Left kidney (tissue), 2 donors: Measurements from ENCODE around the gene STK10. TPM values are rescaled to one million over a fixed set of nuclear protein-coding genes. Genes with fewer than 3 reads are reported as not detected.
"Not testable (repeated sequence)": the region's sequence is repeated elsewhere in the genome, so short reads cannot be mapped to it uniquely, and the experiment has no call there.

Experiments used
- DNase-seq: peaks from one replicate; pipeline ENCODE4 v3.0.0-alpha.2; 2013
- polyA plus RNA-seq: library from polyadenylated mRNA; unstranded; fragments of 120-200 nt; gene quantifications from one replicate; pipeline ENCODE4 v1.2.1, GENCODE V29; 2013; ENCODE audit not compliant: insufficient read length

The STK10 gene
- polyA plus RNA-seq, 1 donor: 16.5 TPM

DNA sequence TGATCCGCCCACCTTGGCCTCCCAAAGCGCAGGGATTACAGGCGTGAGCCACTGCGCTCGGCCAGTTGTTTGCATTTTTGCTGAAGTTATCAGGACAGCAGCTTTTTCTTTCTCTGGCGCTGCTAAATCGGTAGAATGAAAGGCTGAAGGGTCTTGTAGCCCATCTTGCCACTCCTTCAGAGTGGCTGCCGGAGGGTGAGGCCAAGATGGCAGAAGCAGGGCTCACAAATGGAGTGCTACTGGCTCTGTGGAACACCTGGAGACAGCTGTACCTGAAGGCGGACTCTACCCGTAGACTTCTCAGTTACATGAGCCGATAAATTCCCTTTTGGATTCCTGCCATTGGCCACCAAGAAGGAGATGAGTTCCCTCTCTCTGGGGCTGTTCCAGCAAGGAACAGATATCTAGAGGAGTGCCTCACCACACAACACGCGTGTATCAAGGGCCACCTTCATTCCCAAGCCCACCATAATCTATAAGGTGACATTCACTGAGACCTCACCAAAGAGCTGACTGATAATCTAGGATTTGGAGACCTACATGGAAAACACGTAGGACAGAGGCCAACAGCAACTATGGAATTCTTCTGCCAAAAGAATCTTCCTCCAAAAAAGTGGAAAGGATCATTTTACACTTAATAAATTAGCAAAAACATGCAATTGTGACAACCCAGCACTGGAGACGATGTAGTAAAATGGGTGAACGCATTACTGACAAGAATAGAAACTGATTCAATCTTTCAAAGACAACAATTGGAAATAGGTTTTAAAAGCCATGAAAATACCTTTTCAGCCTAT lies 21.8 kb downstream of the STK10 start:
- no peak for DNase-seq

DNA sequence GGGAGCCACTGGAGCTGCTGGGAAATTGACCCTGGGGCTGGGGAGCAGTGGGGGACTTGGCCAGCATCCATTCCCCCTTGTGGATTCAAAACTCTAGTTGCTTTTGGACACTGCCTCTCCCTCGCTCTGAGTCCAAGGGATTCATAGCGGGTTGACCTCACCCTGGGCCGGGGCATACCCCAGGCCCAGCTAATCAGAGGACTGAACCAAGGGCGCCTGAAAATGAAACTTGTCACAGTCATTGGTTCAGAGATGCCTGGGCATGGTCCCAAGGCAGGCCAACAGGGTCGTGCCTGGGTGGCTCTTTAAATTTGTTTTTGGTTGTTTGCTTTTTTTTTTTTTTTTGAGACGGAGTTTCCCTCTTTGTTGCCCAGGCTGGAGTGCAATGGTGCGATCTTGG lies 22.6 kb downstream of the STK10 start:
- no peak for DNase-seq

DNA sequence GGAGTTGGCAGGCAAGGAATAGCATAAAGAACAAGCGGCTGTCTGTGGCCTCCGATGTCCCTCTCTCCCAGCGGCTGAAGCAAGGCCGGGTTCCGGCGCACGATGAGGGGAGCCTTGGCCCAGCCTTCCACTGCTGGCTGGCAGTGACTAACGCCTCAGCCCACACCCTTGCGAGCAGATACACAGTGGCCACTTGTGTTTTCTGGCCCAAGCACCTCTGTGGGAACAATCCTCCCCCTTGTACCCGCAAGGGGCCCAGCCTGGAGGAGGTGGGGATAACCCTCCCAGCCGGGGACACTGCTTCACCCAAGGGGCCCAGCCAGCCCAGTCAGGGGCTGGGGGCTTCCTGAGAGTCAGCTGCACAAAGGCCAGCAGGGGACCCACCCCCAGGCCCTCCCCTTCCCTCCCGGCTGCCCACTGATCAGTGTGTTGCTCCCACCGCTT lies 23.2 kb downstream of the STK10 start:
- no peak for DNase-seq

DNA sequence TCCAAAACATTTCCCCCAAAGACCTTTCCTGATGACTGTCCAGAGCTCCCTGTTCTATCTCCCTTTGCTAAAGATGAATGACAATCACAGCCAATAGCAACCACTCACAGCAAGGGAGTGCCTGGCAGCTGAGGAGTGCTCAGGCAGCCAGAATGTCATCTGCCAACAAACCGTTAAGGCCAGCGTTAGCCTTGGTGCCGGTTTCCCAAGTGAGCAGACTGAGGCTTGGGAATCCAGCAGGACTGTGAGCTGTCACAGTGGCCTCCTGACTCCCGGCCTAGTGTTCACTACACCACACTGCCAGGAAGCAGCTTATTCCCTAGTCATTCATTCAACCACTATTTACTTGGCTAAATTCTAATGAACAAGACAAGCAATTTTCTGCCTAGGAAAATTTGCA lies 24.7 kb downstream of the STK10 start:
- no peak for DNase-seq

DNA sequence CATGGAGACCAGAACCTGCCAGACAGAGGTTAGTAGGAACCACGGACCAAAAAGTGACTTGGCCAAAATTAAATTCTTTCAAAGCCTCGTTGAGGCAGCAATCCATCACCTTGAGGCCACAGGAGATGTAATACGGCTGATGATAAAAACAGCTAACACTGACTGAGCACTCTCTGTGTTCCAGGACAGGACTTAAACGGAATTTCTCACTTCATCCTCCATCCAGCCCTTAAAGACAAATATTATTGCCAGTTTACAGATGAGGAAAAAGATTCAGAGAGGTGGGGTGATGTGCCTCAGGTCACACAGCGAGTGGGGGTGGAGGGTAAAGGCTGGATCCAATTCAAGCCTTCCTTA lies 25.1 kb downstream of the STK10 start:
- no peak for DNase-seq

DNA sequence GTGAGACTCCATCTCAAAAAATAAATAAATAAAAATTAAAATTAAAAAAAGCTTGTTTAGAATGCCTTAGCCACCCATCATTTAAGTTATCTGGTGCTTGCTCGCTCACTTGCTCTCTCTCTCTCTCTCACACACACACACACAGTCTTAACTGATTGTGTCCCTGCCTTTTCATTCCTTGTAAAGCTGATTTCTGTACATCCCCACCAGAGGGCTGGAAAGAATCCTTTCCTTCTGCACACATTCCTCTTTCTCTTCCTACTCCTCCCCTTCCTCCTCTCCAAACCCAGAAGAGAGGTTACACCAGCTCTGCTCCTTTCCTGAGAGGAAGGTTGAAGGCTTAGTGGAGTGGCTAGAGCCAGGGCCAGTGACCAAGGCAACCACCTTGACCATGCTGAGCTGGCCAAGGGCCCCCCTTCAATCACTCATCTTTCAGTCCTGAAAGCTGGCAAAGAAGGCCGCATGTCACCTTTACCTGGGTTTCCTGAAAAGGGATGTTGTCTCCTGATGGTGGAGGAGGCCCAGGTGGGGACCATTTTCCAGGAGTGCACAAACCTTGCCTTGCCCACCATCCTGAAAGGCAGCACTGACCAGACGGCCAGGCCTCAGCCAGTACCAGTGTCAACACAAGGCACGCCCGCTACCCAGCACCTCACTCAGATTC lies 25.6 kb downstream of the STK10 start:
- DNase-seq: no peak

DNA sequence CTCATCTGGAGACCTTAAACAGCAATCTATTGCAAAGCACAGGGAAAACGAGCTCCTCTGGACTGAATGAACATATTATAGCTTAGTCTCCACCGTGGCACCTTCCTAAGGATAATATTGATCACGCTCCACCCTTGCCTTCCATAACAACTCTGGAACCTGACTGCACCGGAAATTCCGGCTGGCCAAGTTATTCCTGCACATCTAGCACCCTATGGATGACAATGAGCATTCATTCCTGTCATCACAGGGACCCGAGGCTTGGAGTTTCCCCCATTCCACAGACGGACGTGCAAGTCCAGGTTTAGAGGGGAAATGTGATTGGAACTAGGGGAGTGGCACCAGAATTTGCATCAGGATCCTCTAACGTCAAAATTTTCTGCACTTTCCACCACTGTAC lies 27.5 kb downstream of the STK10 start:
- no peak for DNase-seq

DNA sequence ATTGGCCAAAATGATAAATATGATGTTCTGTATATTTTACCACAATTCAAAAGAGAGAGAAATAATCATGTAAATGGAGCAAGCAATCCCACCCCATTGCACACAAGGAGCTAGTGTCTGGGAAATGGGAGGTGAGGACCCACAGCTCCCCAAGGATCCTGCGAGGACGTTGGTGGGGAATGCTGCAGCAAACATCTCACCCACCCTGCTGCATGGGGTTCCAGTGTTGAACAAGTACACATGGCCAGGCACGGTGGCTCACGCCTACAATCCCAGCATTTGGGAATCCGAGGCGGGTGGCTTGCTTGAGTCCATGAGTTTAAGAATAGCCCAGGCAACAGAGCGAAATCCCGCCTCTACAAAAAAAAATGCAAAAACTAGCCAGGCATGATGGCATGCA lies 29.0 kb downstream of the STK10 start:
- no peak for DNase-seq

DNA sequence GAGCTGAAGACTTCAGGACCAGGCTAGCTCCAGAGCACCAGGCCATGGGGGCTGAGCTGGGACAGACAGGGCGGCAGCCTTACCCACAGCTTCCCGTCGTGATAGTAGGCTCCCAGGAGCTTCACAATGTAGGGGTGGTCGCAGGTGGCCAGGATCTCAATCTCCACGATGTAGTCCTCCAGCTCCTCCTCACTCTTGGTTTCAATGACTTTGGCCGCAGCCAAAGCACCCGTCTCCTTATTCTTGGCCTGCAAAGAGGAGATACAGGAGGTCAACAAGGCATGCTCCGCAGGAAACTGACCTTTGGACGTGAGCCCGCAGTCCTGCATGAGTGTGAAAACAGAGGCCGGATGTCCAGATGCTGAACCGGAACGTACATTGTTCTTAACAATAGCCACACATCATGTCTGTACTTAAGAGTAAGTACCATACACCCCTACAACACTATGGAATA lies 31.5 kb downstream of the STK10 start:
- no peak for DNase-seq

DNA sequence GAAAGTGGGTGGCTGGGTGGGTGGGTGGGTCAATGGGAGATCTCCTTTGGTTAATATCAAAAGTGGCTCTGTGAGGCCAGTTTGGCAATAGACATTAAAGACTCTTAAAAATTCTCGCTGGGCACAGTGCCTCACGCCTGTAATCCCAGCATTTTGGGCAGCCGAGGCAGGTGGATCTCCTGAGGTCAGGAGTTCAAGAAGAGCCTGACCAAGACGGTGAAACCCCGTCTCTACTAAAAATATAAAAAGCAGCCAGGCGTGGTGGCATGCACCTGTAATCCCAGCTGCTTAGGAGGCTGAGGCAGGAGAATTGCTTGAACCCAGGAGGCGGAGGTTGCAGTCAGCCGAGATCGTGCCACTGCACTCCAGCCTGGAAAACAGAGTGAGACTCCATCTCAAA lies 32.9 kb downstream of the STK10 start:
- DNase-seq: not testable (repeated sequence)

DNA sequence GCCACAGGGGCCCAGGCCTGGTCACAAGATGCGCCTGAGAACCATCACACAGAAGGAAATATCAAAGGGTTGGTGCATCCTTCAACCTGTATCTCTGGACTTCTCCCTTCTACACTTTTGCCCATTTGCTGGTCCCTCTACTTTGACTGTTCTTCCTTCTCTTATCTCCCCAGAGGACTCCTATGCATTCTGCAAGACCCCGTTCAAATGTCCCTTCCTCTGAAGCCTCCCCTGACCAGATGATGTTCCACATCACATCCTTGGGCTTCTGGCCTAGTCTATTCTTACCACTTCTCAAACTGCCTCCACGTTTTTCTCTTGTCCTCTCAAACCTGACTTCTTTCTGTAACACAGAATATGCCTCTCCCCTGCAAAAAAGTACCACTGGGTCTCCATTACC lies 34.3 kb downstream of the STK10 start:
- no peak for DNase-seq

DNA sequence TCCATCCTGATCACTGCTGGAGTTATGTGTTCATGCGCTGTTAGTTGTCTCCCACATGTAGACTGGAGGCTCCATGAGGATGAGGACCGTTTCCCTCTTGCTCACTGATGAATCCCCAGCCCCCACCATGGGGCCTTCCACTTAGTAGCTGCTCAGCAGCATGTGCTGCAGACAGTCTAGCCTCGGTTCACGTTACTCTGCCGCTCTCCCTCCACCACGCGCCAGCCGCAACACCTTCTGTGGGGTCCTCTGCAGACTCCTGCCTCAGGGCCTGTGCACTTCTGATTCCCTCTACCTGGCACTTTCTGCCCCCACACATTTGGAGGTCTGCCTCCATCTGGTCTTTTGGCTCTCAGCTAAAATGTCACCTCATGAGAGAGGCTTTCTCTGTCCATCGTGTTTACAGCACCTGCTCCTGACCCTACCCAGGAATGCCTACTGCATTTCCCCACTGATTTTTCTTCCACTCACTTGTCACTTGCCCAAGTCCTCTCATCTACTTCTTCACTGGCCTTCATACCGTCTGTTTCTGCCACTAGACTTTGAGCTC lies 36.3 kb downstream of the STK10 start:
- DNase-seq: no peak

DNA sequence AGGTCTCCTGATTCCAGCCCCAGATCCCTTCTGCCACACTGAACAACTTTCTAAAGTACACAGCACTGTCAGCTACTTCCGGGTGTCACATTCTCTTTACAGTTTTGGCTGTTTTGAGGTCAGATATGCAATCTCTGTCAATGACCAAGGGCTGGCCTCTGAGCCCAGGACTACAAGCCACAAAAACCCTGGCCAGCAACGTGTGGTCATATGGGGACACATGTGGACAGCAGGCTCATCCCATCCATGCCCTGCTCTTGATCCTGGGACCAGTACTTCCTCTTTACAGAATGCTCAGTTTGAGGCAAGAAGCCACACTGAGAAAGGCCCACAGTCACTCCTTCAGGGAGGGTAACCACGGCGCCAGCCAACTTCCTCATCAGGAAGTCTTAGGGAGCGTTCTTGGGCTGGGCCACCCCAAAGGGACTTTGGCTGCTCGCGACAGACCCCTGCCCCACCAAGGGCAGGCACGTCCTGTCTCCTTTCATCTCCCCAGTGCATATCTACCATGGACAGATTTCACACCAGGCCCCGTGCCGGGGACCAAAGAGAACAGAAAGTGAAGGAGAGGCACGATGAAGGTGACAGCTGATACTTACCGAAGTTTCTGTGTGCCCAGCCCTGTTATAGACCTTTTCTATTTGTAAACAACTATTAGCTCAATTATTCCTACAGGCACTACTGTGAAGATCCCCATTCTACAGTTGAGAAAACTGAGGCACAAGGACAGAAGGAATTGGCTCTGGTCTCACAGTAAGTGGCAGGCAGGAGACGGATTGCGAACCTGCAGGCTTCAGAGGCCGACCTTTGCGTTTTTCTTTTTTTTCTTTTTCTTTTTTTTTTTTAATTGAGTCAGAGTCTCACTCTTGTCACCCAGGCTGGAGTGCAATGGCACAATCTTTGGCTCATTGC lies 37.3 kb downstream of the STK10 start:
- DNase-seq: no peak

DNA sequence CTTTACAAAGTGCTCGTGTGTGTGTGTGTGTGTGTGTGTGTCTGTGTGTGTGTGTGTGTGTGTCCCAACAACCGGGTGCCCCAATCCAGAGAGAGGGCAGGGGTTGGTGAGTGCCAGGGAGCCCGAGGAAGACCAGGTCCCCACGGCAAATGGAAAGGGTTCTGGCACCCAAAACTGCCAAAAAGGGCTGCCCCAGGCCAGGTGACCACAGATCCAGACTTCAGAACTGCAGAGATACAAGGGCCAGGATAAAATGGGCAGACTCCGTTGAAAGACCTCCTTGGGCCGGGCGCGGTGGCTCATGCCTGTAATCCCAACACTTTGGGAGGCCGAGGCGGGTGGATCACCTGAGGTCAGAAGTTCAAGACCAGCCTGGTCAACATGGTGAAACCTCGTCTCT lies 38.5 kb downstream of the STK10 start:
- DNase-seq: not testable (repeated sequence)

DNA sequence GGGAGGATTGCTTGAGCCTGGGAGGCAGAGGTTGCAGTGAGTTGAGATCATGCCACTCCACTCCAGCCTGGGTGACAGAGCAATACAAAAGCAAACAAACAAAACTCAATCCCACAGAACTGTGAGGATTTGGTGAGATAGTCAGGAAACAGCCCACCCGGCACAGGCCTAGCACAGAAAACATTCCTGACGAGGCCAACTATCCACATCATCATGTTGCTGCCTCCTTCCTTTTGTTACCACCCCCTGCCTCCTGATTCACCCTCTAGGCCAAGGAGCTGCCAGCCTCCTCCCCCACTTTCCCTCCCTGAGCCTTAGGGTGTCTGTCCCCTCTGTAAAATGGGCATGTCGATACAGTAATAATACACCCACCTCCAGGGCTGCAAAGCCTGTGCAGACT lies 39.0 kb downstream of the STK10 start:
- DNase-seq: no peak

DNA sequence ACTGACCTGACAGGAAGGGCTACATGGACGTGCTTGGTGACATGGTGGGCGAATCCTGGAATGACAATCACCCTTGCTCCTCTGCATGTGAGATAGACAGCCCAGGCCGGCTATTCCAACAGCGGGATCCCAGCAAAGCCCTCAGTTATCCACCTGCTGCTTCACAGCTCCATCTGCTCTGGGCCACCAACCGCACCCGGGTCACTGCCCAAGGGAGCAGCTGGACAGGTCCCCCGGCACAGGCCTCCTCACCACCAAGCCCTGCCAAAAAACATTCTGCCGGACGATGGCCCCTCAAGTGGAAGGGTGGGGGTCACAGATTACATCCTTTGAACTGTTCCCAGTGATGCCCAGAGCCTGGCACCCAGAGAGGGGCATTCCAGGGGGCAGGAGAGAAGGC lies 39.6 kb downstream of the STK10 start:
- no peak for DNase-seq

DNA sequence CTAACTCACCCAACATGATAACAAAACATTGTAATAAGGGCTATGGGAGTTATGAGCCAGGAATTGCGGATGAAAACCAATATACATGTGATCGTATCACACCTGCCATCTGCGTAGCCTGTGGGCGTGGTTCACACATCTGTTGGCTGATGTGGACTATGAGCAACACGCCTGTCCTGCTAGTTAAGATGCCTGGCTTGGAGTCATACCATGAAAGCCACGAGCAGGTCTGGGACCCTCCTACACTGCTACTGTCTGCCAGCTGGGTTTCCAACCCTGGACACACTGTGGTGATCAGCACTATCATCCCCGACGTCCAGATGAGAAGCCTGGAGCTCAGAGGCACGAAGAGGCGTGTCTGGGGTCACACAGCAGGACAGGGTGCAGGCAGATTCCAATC lies 40.2 kb downstream of the STK10 start:
- no peak for DNase-seq

DNA sequence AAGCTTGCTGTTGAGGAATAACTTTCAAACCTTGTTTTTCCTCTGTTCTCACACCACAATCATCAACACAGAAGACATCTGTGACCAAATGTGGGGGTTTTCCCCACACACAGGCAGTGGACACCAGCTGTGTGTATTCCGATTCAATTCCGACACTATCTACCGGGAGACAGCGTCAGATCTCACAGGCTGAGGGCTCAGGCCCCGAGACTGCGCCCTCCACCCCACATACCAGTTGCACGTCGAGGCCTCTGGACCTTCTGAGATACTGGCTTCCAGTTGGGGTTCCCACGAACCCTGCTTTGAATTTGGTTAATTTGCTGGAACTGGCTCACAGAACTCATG lies 41.3 kb downstream of the STK10 start:
- no peak for DNase-seq

DNA sequence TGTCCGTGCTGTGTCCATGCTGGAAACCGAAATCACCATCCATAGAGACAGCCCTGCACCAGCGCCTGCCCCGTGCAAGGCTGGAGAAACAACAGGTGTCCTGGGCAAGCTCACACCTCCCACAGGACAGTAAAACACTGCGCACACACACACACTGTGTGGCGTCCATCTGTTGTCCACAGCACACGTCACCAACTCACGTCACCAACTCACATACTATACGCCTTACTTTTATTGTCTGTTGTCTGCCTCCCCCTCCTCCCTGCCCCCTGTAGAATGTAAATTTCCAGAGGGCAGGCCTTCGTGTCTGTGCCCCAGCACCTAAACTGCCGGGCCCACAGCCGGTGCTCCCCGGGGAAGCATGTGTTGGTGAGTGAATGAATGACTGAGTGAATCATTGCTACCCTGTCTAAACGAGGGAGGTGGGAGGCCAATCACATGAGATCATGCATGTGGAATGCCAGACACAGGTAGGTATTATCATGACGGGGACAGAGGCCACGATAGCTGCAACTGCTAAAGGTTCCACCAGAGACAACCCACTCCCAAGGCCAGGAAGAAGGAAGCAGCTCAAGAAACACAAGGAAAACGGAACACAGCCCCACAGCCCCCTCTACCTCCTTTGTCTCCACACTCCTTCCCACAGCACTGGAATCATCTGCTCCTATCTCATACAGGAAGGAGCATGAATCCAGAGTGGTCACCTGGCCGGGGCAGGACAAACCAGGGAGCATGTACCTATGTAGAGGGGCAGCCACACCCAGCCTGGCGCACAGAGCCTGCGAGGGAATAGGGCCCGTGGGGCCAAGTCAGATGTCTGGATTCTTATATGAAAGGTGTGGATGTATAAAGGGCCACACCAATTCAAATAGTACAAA lies 41.9 kb downstream of the STK10 start:
- no peak for DNase-seq

DNA sequence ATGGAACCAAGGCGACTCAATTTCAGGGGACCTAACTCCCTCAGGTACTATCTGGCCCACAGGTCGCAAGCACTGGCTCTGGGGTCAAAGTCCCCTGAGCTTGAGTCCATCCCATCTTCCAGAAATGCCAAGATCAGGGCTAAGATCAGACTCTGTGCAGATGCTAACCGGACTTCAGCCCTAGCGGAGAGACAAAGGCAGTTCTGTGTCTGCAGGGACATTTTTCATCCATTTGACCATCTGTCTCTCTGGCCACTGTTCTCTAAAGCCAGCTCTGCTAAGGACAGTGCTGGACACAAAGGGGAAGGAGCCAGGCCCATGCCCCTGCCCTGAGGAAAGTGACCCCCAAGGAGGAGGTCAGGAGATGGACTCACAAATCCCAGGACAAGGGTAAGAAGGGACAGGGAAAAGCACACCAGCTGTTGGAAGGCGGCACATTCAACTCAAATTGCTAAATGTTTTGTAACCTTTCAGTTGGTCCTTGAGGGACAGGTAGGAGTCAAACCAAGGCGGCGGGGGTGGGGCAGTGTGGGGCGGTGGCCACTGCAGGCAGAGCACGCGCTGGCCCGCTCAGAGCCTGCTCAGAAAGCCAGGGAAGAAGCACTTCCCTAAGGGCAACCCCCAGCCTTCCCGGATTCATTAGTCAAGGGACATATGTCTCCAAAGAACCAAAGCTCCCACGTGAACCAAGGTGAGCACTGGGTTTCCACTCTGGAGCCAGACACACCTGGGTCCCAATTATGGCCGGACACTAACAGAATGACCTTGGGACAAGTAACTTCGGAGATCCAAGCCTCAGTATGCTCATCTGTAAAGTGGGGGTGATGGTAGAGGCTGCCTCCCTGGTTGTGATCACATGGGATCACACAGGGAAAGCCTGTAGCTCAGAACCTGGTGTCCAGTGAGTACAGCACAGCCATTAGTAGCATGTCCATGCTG lies 42.8 kb downstream of the STK10 start:
- no peak for DNase-seq
